Pons (tissue), 1 donor: ENCODE measurements around the gene USP32.

Experiments
- DNase-seq: peaks from one replicate; pipeline ENCODE4 v3.0.0-alpha.2; 2016; ENCODE audit warnings: low spot score

USP32 gene

GRCh38 chr17:60300949-60301348 lies 91.0 kb downstream of the USP32 start:
- no peak for DNase-seq

GRCh38 chr17:60300011-60300410 lies 91.9 kb downstream of the USP32 start:
- no peak for DNase-seq

GRCh38 chr17:60297760-60298401 lies 94.1 kb downstream of the USP32 start:
- no peak for DNase-seq

- DNase-seq, result no peak
Observed at GRCh38 chr17:60296177-60296576, 95.8 kb downstream of the USP32 start.

GRCh38 chr17:60293580-60294335 lies 98.2 kb downstream of the USP32 start:
- DNase-seq, result peak; percentile 80

GRCh38 chr17:60292697-60293096 lies 99.2 kb downstream of the USP32 start:
- DNase-seq, result no peak

- DNase-seq, result no peak
Observed at GRCh38 chr17:60284709-60285108, 107.2 kb downstream of the USP32 start.

GRCh38 chr17:60283816-60284215 lies 108.1 kb downstream of the USP32 start:
- no peak for DNase-seq

GRCh38 chr17:60280673-60281072 lies 111.3 kb downstream of the USP32 start:
- DNase-seq, result no peak

- no peak for DNase-seq
Observed at GRCh38 chr17:60278237-60278636, 113.7 kb downstream of the USP32 start.

- no peak for DNase-seq
Observed at GRCh38 chr17:60277258-60277657, 114.7 kb downstream of the USP32 start.

GRCh38 chr17:60269417-60269816 lies 122.5 kb downstream of the USP32 start:
- DNase-seq, result no peak

- no peak for DNase-seq
Observed at GRCh38 chr17:60260540-60260939, 131.4 kb downstream of the USP32 start.

GRCh38 chr17:60258313-60258712 lies 133.6 kb downstream of the USP32 start:
- DNase-seq, result no peak

GRCh38 chr17:60256174-60256573 lies 135.8 kb downstream of the USP32 start:
- DNase-seq, result no peak

GRCh38 chr17:60253048-60253447 lies 138.9 kb downstream of the USP32 start:
- no peak for DNase-seq

GRCh38 chr17:60252459-60252858 lies 139.5 kb downstream of the USP32 start:
- DNase-seq, result no peak

GRCh38 chr17:60249290-60249826 lies 142.6 kb downstream of the USP32 start:
- DNase-seq, result no peak

- DNase-seq, result peak; percentile 63
Observed at GRCh38 chr17:60248618-60249289, 143.2 kb downstream of the USP32 start.

- peak; percentile 17 for DNase-seq
Observed at GRCh38 chr17:60247836-60248461, 144.0 kb downstream of the USP32 start.

- DNase-seq, result no peak
Observed at GRCh38 chr17:60244656-60245055, 147.3 kb downstream of the USP32 start.

GRCh38 chr17:60240290-60240689 lies 151.6 kb downstream of the USP32 start:
- no peak for DNase-seq
